GM18867 (cell line): ENCODE data around the gene PTGFRN.

Experiments
- ATAC-seq: cut with Tn5 transposase; IDR thresholded peaks from one replicate; pipeline ENCODE4 v1.9.1; 2021; ENCODE audit warnings: mild to moderate bottlenecking, moderate library complexity; ENCODE audit not compliant: unreplicated experiment

PTGFRN gene

GRCh38 chr1:116993286-116993685 is 83.6 kb downstream of the PTGFRN start:
- ATAC-seq: no peak

DNA sequence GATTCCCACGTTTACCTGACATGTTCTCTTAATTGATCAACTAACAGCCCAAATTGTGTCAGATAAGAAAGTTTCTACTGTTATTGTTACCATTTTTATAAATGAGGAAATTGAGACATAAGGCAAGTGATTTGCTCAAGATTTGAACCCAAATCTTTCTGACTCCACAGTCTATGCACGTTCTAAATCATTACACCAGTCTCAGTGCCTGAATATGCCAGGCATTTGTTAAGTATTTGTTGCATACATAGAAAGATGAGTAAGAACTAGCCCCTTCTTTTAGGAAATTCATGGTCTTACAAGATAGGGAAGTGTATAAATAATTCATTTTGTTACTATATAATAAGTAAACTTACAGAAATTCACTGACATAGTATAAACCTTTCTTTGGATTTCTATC is 84.7 kb downstream of the PTGFRN start:
- ATAC-seq: no peak

DNA sequence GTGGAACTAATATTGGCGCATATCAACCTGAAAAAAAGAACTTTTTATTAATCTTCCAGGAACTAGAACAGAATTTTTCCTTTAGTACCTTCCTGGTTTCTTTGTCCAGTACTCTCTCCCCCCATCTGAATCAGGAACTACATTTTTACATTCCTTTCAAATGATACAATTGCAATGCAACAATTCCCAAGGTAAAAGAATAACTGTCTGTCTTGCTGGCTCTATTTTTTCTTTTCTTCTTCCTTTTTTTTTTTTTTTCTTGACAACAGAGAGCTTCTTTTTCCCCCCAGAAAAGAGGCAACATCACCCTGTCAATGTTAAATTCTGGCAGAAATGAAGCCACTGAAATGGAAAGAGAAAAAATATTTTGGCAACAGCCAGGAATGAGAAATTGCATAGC is 87.3 kb downstream of the PTGFRN start:
- ATAC-seq: no peak

DNA sequence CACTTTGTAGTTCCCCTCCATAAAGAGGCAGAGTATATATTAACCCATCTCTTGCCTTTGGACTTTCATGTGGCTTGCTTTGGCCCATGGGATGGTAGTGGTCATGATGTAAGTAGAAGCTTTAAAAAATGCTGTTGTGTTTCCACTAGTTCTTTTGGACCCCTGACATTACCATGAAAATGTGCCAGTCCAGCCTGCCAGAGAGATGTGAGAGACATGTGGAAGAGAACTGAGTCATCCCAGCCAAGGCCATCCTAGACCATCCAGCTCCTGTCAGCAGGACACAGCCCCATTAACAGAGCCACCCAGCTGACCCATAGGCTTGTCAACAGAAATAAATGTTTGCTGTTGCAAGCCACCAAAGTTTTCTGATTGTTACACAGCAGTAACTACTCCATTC is 87.9 kb downstream of the PTGFRN start:
- no peak for ATAC-seq

GRCh38 chr1:116999596-116999995 is 89.9 kb downstream of the PTGFRN start:
- no peak for ATAC-seq

DNA sequence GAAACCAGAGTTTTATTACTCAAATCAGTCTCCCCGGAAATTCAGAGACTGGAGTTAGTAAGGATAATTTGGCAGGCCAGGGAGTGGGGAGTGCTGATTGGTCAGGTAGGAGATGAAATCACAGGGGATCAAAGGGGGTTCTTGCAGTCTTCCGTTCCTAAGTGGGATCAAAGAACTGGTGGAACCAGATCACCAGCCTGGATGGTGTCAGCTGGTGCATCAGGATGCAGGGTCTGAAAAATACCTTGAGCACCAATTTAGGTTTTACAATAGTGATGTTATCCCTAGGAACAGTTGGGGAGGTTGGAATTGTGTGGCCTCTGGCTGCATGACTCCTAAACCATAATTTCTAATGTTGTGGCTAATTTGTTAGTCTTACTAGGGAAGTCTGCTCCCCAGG is 90.4 kb downstream of the PTGFRN start:
- ATAC-seq: no peak

DNA sequence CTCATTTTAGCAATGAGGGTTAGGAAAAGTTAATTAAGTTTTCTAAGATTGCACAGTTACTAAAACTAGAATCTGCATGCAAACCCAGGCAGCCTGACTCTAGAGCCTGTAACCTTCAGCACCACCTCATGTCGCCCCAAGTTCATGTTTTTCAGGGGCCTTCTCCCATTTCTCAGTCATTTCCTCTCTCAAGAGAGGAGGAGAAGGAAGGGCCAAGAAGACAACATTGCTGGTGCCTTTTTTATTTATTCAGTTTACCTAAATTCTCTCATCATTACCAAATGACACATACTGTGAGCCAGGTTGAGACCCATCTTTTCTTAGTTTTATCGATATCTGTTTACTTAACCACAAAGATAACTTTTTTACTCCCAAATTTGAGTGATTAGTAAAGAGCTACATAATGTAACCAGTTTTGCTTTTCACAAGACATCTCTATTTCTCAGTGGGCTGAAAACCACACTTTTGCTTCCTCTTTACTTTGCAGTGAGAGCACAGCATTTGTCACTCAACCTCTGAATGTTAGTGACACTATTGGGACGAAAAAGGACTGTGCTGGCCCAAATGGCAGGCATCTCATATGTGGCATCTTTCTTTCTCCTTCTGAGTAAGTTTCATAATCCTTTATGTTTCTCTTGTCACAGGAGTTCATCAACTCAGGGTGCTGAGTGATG is 91.7 kb downstream of the PTGFRN start, which contains the start of gene CD101:
CD101 (plus strand) TSS at position 507 of the 674 bp plus-strand sequence; CDS start at position 565, 58 bp downstream.
- ATAC-seq: peak; percentile 91

DNA sequence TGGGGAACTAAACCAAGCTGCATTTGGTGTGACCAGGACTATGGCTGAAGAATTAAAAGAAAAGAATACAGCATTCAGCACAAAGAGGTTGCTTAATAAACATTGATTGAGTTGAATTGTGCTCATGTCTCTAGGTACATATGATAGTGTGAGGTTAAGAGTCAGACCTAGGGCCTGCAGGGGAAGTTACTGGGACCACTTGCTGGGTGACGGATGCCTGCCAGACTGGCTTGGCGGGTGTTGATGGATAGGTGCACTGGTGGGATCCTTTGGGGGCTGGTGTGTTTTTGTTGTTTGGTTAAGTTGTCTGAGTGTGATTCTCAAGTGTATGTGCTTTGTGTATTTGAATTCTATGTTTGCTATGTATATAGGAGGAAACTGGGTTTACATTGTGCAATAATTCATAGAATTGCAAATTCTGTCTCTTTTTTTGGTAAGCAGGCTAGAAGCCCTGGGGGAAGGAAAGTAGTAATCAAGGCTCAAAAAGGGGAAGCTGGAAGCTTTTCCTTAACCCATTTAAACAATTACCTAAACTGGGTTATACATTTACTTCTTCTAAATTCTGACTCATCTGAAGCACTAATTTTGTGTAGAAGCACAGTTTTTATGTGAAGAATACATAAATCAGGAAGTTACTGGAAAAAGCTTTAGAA is 93.6 kb downstream of the PTGFRN start:
- ATAC-seq: no peak

DNA sequence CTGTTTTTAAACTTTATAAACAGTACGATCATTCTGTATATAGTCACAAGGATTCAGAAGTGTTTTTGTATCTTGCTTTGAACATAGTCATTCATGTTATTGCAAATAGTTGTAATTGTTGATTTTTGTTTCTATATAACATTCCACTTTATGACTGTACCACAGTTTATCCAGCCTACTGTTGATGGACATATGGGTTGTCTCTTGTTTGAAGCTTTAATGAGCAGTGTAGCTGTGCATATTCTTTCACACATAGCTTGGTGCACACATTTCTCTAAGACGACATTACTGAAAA is 98.0 kb downstream of the PTGFRN start:
- no peak for ATAC-seq

DNA sequence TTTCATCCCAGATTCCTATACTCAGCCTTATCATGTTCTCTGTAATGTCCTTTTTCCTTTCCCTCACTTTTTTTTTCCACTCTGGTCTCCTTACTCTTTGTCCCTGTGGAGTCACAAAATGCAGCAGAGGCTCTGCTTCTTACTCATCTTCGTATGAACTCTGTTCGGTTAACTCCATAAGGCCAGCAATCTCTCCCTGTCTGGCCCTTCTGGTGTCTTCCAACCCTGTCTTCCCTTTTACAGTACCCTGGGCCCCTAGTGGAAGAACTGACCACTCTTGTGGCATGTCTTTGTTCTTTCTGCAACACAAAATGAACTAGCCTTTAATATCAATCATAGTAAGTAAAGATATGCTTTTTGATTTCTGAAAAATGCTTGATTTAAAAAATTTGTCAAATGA is 98.9 kb downstream of the PTGFRN start:
- ATAC-seq: no peak

GRCh38 chr1:117009132-117009531 is 99.4 kb downstream of the PTGFRN start:
- ATAC-seq: no peak

DNA sequence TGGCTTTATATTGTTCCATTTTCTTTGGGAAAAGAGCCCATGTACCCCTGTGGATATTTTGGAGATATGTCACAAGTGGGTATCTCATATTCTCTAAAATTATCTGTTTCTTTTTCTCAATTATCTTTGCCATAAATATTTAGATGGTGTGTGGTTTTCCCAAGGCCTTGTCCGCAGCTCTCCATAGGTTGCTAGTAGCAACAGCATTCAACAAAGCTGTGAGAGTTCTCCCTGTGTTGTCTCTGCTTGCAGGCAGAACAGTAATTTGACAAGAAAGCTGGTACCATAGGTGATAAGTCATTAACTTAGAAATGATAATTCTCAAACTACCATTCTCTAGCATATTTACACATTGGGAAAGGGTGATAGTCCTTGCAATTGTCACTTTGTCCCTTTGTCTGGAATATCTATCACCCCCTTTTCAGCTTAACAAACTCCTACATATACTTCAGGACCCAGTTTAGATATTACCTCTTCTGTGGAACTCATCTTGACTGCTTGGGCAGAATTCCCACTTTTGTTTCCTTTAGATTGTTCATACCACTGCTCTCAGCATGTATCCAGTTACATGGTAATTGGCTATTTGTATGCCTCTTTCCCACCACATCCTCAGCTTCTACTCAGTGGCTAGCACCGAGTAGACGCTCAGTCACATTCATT is 100.7 kb downstream of the PTGFRN start:
- no peak for ATAC-seq

DNA sequence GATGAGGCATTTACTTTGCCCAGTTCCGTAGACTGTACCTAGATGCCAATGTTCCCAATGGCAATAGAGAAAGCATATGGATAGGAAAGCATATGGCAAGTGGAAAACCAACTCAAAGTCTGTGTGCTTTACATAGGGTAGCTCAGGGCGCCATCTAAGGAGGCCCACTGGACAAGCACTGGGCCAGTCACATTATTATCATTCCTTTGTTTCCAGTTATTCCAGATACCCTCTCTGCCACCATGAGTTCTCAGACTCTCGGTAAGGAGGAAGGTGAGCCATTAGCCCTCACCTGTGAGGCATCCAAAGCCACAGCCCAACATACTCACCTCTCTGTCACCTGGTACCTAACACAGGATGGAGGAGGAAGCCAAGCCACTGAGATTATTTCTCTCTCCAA is 101.6 kb downstream of the PTGFRN start:
- ATAC-seq: no peak

DNA sequence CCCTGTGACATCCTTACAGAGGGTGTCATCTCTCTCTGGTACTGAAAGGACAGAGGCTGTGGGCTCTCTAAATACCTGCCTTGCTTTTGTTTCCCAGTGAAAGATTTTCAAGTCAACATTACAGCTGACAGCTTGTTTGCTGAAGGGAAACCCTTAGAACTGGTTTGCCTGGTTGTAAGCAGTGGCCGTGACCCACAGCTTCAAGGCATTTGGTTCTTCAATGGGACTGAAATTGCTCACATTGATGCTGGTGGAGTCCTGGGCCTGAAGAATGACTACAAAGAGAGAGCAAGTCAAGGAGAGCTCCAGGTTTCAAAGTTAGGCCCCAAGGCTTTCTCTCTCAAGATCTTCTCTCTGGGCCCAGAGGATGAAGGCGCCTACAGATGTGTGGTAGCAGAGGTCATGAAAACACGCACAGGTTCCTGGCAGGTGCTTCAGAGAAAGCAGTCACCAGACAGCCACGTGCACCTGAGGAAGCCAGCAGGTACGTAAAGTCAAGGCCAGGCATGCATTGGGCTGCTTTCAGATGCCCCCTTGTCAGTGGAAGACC is 103.7 kb downstream of the PTGFRN start:
- no peak for ATAC-seq

GRCh38 chr1:117014209-117014608 is 104.5 kb downstream of the PTGFRN start:
- ATAC-seq: no peak

DNA sequence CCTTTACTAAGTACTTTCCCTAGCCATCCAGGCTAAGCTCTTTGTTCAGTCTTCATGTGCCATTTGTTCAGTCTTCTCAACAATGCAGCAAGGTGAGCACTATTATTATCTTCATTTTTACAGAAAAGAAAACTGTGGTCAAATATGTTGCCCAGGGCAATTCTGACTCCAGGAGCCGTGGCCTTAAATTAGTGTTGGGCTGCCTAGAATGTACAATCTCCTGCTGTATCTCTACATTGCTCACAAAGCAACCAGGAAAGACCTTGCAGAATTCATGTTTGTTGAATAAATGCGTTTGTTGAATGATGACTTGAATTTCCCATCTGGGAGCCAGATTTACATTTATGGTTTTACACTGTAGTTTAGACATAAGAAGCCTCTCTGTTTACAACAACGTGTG is 106.0 kb downstream of the PTGFRN start:
- no peak for ATAC-seq

DNA sequence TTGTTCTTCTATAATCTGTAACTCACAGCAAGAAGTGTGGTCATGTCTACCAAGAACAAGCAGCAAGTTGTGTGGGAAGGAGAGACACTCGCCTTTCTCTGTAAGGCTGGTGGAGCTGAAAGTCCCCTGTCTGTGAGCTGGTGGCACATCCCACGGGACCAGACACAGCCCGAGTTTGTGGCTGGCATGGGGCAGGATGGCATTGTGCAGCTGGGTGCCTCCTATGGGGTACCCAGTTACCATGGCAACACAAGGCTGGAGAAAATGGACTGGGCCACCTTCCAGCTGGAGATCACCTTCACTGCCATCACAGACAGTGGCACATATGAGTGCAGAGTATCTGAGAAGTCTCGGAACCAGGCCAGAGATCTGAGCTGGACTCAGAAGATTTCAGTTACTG is 107.3 kb downstream of the PTGFRN start:
- no peak for ATAC-seq

- peak; percentile 54 for ATAC-seq
Measured at GRCh38 chr1:117017648-117018047, 107.9 kb downstream of the PTGFRN start.

GRCh38 chr1:117020526-117021156 is 110.9 kb downstream of the PTGFRN start:
- ATAC-seq: no peak

GRCh38 chr1:117022114-117022513 is 112.4 kb downstream of the PTGFRN start:
- no peak for ATAC-seq

- ATAC-seq: no peak
Measured at GRCh38 chr1:117025568-117025967, 115.9 kb downstream of the PTGFRN start.

- no peak for ATAC-seq
Measured at GRCh38 chr1:117026361-117026760, 116.6 kb downstream of the PTGFRN start.
